ENCODE measurements around the gene RCC2.

The RCC2 gene

DNA sequence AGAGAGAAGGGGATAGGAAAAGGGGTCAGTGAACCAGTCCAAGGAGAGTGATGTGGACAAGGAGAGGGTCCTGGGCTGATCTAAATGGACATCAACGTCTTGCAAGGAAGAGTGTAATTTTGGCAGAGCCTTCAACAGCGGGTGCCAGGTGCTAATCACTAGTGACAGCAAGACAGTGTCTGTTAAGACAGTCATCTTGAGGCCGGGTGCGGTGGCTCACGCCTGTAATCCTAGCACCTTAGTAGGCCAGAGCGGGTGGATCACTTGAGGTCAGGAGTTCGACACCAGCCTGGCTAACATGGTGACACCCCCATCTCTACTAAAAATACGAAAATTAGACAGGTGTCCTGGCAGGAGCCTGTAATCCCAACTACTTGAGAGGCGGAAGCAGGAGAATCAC is 79.7 kb downstream of the RCC2 start:
- DNase-seq (ENCODE audit: low read depth) = no peak
- TF ChIP-seq, protein P1, sequence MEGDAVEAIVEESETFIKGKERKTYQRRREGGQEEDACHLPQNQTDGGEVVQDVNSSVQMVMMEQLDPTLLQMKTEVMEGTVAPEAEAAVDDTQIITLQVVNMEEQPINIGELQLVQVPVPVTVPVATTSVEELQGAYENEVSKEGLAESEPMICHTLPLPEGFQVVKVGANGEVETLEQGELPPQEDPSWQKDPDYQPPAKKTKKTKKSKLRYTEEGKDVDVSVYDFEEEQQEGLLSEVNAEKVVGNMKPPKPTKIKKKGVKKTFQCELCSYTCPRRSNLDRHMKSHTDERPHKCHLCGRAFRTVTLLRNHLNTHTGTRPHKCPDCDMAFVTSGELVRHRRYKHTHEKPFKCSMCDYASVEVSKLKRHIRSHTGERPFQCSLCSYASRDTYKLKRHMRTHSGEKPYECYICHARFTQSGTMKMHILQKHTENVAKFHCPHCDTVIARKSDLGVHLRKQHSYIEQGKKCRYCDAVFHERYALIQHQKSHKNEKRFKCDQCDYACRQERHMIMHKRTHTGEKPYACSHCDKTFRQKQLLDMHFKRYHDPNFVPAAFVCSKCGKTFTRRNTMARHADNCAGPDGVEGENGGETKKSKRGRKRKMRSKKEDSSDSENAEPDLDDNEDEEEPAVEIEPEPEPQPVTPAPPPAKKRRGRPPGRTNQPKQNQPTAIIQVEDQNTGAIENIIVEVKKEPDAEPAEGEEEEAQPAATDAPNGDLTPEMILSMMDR (IDR thresholded peaks at IDR 0.05; ENCODE audit: insufficient read depth, low read depth, low read length, missing control alignments) = no peak
- no peak overlapping the region for H3K4me3 ChIP-seq (ENCODE audit: low read length)

DNA sequence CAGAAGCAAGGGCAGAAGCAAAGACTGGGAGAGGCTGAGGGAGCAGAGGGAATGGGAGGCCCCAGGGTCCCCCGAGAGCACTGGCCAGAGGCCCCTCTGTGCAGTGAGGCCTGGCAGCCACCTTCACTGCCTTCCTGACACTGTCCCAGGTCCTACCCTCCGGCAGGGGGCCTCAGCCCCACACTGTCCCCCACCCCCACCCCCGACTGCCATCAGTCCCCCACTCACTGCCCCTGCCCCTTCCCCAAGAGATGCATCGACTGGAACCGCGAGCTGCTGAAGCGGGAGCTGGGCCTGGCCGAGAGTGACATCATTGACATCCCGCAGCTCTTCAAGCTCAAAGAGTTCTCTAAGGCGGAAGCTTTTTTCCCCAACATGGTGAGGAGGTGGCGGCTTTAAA is 80.4 kb downstream of the RCC2 start:
- no peak overlapping the region for H3K4me3 ChIP-seq (ENCODE audit: low read length)
- DNase-seq (ENCODE audit: low read depth) = no peak
- TF ChIP-seq, protein P1 (IDR thresholded peaks at IDR 0.05; ENCODE audit: insufficient read depth, low read depth, low read length, missing control alignments) = no peak

DNA sequence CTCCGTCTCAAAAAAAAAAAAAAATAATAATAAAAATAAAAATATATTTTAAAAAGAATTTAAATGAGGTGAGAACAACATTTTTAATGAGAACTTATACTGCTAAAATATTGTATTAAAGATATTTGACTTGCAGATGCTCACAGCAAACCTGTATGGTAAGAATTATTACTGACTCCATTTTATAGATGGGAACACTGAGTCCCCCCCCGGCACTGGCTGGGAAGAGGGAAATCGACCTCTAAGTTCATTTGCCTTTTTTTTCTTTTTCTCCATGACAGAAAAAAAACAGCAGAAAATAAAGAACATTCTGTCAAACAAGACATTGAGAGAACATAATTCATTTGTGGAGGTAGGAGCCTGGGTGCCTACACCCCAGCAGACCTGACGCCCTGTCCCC is 80.9 kb downstream of the RCC2 start:
- TF ChIP-seq, protein P1 (IDR thresholded peaks at IDR 0.05; ENCODE audit: insufficient read depth, low read depth, low read length, missing control alignments) = no peak
- H3K4me3 ChIP-seq (ENCODE audit: low read length) = no peak overlapping the region
- no peak for DNase-seq (ENCODE audit: low read depth)

Data from epithelial cell of esophagus (primary cell).